C1 segment of cervical spinal cord (tissue), 14 donors: ENCODE results near the gene TMEFF2.

Source experiments
- DNase-seq, 14 donors: peaks; one replicate each; lab custom pipeline; 2025; lab: John Stamatoyannopoulos, UW

The TMEFF2 gene, protein sequence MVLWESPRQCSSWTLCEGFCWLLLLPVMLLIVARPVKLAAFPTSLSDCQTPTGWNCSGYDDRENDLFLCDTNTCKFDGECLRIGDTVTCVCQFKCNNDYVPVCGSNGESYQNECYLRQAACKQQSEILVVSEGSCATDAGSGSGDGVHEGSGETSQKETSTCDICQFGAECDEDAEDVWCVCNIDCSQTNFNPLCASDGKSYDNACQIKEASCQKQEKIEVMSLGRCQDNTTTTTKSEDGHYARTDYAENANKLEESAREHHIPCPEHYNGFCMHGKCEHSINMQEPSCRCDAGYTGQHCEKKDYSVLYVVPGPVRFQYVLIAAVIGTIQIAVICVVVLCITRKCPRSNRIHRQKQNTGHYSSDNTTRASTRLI

DNA sequence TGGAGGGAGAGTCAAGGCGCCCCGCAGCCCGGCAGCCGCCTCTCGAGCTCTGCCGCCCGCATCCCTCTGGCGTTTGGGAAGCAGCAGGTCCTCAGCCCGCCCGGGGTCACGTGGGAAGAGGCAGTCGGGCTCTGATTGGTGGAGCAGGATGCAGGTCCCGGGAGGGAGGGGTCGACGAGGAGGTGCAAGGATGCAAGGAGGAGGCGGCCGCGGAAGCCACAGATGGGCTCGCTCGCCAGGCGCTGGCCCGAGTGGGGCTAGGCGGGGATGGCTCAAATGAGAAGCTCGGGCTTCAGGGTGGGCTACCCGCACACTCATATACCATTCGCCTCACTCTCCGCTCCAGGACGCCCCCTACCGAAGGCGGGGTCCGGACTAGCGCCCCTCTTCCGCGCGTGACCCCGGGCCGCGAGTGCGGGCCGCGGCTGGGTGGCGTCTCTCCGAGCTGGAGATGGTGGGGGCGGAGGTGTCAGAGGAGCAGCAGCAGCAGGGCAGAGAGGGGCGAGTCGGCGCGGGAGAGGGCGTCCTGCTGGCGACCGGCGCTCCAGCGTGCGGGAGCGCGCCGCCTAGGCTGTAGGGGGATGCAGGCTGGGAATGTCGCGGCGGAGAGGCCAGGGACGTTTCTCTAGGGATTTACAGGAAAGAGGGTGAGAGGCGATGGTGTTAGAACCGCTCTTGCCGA lies at the start of gene TMEFF2:
TMEFF2 (minus strand) TSS at position 68 of the 682 bp plus-strand sequence. CDS start 409 bp downstream, outside the sequence.
- peak; percentile 62 to 99 (median 94) for DNase-seq

DNA sequence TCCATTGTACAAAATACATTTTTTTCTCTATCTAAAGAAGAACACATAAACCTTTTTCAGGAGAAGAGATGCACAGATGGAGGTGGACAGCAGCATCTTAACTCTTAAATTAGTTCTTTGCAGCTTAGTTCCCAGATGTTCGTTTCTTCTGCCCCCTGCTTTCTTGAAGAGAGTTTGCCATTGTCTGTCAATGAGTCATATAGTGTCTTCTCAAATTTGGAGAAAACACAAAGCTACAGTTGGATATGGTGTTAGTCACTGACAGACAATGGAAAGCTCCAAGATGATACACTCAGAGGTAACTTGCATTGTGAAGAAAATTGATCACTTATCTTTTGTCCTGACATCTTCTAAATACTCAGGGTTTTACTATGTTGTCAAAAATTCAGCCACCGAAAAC lies 48.8 kb upstream of the TMEFF2 start:
- DNase-seq = no peak

DNA sequence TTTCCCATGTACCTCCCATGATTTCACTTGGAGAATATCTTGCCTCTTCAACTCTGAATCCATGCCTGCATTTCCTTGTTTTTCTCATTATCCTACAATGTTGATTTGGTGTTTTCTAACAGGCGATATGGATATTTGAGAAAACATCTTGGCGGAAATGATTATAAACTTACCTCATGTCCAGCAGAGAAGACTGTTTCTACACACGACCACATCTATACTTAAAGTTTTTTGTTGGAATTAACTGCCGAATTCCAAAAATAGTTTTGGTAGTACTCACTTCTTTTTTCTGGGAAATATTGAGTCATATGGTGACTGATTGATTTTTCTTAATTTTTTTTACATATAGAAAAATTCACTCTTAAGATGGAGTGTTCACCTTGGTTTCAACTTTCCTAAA lies 41.4 kb upstream of the TMEFF2 start:
- no peak for DNase-seq

DNA sequence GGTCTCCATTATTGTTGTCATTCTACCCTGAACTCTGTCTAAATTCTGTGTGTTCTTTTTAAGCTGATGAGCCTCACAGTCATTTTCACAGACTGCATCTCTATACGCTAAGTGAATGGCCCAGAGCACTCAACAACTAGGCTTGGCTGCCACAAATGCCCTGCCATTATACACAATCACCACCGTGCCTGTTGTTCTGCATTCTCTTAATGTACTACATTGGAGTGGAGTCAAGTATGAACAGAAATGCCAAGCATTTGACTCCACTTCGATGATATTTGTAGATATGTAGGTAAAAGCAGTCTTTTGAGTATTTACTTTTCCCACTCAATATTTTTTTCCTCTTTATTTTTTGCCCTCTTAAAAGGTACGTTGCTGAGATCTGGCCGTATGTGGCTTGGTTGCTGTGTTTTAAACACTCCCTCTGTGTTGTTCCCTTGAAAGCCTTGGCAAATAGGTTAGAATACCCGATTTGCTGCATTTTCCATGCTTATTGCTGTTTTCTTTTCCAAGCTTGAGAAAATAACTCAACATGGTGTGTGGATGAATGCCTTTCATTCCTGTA lies 36.2 kb upstream of the TMEFF2 start:
- DNase-seq = no peak

DNA sequence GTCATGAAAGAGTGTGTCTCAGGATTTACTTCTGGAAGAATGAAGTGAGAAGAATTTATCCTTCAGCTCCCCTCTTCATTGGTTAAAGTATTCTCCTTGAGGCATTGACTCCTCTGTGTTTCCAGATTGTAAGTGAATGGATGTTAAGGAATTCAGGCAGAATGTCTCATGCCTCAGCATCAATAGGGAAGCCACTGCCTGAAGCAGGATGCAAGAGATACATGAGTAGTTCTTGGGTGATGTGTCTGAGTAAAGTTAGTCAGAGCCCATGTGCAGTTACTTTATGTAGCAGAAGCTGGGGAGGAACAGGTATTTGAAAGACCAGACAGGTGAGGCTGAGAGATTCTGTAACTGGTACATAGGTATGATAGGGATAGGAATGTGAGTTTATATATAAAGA lies 34.0 kb upstream of the TMEFF2 start:
- DNase-seq = no peak

DNA sequence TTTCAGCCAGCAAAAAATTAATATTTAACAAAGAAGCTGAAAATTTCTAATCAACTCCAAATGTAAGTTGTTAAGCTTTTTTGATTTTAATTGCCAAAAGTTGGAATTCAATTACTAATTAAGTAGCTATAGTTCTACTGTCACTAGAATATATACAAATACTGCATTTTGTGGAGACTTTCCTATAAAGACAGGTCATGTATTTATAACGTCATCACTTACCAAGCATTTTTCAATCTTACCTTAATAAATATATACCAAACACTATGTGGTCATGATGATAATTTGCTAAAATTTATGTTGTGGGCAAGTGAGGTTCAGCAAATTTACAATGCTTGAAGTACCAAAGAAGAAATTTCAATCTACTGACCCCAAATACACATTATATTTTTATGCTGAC lies 24.2 kb upstream of the TMEFF2 start:
- no peak for DNase-seq

DNA sequence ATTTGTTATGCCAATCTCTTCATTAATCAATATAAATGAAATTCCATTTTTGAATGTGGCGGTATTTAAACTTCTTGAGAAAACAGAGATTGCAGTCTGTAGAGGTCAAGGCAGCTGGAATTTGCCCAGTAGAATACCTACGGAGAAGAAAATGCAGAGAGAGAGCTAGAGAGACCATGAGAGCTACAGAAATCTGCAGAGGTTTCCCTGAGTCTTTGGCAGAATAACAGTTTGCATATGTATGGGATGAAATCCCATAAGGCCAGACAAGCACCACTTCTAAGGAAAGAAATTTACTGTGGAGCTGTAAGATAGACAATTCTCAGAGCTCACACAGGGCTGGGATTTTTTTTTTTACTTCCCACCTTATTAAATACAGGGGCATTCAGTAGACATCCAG lies 23.6 kb upstream of the TMEFF2 start:
- no peak for DNase-seq

DNA sequence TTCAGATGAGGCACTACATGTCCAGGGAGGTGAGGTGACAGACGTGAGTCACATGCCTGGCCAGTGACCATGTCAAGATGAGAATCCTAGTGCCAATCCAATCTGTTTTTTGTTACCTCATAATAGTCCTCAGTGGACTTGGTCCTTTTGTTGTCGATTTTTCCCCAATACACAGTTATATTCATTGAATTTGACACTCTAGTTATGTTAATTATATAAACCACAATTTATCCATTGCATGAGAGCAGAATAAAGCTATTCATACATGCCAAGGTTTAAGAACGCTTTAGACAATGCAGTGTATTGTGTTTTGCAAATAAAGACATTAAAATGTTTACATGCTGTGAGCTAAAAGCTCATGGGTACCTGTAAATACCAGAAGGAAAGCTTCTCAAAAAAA lies 21.6 kb upstream of the TMEFF2 start:
- DNase-seq = peak in 2 of 14 donors; percentile 9 to 10

DNA sequence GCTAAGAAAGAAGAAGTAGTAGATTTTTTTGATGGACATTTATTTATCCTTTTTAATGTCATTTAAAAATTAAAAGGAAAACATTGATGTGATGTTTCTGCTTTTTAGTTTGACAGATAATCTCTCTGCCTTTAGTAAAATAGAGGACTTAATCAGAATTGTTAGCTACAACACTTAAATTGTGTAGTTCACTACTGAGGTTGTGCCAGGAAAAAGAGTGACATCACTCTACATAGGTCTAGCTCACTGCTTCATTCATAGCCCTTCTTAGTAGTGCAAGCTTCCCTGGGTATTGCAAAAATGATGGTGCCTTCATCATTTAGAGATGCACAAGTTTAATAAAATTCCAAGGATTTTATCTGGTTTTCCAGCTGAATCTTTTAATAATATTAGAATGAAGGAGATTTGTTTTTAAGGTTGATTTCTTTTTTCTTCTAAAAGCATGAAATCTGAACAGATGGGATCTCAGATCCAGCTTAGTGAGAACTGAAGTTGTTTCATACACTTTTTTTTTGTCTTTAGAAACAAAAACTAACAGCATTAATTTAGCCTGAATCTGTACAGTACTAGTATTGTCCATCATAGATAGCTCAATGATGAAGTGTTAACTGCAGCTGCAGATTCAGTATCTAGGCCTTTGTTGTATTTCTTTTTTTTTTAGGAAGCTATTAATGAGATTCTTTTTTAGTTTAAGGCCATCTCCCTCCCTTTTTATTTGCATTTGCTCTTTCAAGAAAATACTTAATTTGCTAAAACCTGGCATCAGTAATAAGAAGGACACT lies 20.6 kb upstream of the TMEFF2 start:
- no peak for DNase-seq

DNA sequence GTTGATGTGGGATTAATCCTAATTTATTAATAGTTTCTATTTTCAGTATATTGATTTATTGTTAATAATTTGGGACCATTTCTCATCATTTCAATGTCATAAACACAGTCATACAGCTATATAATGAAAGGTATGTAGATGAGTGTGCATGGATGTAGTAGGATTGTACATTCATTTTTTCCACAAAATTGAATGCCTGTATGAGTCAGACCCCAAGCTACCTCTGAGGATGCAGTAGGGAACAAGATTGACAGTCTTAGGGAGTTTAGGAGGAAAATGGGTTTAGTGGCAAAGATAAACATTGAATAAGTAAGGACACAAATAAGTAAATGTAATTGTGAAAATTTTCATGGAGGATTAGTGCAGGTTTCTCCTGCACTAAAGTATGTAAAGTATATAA lies 14.1 kb upstream of the TMEFF2 start:
- DNase-seq = no peak

DNA sequence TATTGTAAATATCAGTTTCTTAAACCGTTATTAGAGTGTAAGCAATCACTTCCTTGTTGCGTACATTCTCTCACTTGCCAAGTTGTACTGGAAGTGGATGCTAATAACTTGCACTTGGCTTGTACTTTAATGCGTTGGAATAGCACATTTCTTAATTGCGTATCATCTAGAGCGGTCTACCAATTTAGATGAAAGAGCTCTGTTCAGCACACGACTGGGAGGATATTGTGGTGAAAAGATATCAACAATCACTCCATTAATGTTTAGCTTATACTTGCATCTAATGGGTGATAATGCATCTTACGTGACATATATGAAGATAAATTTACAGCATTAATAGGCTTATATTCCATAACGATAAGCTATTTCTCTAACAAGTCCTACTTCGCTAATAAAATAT lies 11.7 kb upstream of the TMEFF2 start:
- no peak for DNase-seq

DNA sequence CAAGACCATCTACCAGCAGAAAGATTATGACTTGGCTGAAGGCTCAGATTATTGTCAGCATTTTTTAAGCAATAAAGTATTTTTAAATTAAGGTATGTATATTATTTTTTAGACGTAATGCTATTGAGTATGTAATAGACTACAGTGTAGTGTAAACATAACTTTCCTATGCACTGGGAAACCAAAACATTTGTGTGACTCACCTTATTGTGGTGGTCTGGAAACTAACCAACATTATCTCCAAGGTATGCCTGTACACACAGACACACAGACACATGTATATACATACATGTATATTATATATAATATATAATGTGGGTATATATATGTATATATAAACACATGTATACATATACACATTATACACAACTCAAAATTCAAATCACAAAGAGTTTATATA lies 9.1 kb upstream of the TMEFF2 start:
- no peak for DNase-seq

DNA sequence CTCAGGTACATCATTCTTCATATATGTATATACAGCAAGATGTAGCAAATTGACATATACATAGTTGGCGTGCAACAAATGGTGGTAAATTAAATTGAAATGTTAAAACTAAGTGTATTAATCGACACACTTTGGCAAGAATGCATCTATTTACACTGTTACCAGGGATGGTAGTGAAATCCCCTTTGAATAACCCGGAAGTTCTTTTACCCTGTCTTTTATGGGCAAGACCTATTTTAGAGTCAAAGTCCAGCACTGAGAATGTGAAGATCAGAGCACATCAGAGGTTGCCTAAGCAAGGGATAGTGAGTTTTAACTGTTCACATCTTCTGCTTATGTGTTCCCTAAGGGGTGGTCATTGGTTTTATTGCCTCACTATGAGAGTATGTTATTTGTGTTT lies 7.6 kb upstream of the TMEFF2 start:
- DNase-seq = no peak

DNA sequence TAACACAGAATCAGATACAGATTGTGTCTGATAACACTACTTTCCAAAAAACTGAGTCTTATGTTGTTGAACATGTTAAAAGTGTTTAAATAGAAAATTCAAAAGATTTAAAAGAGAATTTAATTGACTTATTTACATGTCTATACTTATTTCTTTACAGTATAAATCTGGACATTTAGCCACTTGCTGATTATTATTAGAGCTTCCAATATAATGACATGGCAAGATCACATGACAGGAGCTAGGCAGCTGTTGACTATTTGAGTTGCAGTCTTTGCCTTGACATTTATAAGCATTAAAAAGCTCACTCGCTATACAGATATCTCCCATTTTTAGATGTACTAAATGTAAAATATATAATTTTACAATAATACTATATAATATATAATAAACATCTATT lies 6.4 kb upstream of the TMEFF2 start:
- no peak for DNase-seq

DNA sequence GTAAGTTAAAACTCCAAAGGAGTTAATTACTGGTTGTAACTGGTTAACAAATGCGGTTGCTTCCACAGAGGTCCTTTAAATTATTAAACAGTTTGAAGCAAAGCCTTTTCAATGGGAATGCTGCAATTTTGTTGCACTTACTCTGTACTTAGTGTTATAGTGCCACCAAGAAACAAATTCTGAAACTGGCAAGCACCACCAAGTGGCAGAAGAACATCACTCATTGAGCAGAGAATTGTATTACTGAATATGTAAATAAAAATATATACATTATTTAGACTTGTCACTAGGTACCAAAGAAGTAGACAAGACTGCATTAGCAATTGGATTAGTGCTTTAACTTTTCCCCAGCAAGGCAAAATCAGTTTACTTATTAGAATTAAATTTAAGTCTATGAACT lies 2.6 kb upstream of the TMEFF2 start:
- DNase-seq = peak in 1 of 14 donors; percentile 54

DNA sequence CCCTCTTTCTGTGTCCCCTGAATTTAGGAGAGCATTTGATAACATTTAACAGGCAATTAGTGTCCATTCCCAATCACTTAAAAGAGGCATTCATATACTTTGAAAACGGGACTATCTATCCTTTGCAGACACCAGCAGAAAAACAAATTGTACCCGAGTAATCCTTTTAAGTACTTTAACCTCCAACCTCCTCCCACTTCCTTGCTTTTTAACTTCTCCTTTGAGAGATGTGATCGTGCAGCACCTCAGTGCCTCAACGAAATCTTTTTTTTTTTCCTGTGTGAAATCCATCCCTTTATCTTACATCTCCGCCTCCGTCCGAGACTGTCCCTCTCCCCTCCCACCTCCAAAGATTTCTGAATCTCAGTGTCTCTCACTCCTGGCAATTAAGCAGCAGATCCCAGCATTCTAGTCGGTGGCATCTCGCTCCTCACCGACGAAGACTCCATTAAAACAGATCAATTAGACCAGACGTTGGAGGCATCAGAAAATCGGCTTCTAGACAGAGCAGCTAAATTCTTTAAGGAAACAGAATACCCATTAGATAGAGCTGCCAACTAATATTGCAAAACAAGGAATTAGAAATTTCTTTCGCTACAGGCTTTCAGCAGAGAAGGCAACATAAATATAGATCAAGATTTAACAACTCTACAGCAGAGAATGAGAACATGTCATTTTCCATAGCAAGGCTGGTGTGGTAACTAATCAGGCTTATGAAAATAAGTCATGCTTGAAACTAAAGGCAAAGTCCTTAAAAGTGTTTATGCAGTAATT lies 1.9 kb upstream of the TMEFF2 start:
- peak in 2 of 14 donors; percentile 66 to 74 for DNase-seq

DNA sequence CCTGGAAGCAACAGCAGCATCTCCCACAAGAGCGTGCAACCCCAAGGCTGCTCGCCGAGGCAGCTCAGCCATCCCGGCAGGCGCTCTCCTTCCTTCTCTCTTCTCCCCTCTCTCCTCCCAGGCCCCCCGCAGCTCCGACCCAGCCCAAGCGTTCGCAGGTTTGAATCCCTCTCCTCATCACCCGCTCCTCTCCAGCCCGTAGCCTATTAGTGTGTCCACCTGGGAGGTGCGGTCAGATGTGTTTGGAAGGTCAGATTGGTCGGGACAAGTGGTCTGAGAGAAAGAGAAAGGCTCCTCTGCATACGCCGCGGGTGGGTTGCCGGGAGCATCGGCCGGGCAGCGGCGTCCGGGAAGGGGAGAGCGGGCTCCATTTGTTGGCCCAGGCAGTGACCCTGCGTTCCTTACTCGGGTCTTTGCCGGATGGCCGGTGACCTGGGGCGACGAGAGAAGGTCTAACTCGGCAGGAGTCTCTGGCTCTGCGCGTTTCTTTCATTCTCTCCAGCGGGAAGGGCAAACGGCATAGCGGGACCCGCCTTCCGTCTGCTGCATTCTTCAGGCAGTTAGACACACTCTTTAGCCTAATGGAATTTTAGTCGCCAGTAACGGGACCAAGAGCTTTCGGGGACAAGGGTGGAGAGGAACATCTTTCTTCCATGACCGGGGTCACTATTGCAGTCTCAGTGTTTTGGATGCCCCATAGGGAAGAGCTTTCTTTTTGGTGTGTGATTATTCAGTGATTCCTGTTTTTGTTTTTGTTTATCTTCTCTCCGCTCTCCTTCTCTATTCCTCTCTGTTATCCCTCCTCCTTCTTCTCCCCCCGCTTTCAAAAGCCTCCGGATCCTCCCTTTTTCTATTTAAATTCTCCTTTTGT lies 1.1 kb upstream of the TMEFF2 start:
- DNase-seq = peak in 7 of 14 donors; percentile 51 to 88 (median 67)

DNA sequence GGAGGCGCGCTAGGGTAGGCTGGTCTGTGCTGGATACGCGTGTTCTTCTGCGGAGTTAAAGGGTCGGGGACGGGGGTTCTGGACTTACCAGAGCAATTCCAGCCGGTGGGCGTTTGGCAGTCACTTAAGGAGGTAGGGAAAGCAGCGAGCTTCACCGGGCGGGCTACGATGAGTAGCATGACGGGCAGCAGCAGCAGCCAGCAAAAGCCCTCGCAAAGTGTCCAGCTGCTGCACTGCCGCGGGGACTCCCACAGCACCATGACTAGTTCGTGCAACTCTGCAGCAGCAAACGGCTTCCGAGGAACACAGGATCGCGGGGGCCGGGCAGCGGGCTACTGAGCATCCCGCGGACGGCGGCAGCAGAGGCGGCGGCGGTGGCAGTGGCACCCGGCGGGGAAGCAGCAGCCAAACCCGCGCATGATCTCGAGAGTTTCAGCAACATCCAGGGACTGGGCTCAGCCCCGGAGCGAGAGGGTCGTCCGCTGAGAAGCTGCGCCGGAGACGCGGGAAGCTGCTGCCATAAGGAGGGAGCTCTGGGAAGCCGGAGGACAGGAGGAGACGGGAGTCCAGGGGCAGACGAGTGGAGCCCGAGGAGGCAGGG lies 368 bp downstream of the TMEFF2 start:
- peak in 3 of 14 donors; percentile 59 to 77 (median 62) for DNase-seq

DNA sequence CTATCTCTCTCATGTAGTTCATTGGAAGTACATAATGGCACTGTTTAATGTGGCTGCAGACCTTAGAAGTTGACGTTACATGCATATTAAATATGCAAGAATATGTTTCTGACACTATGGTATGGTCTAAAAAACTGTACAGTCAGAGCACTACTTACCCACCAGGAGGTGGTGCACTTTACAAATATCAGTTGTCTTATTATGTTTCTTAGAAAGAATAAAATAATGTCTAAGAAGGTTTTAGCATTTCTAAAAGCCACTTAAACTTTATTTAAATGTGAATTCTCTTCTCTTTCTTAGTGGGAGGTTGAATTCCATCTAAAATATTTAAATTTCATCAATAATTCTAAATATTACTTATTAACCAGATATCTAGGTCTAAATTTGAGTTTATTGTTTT lies 4.3 kb downstream of the TMEFF2 start:
- no peak for DNase-seq

DNA sequence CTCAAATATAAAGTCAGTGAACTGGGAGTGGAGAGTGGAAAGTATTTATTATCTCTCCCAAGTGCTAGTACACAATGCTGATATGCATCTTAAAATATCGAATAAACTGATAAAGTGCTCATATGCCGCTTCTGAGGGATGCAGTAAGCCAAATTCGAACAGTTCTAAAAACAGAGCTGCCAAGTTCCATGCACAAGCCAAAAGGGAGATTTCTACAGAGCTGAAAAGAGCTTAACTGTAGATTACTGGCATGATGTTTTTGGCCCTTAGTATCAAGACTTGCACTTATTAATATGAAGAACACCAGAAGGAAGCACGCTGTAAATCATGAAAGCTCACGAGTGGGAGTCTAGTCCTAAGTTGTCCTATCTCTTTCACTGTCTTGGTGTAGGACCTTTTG lies 7.9 kb downstream of the TMEFF2 start:
- DNase-seq = no peak
